ENCODE measurements around the gene DNAJB8.

GRCh38 chr3:128462341-128462910 is 4.3 kb downstream of the DNAJB8 start:
- TF ChIP-seq, protein P1, sequence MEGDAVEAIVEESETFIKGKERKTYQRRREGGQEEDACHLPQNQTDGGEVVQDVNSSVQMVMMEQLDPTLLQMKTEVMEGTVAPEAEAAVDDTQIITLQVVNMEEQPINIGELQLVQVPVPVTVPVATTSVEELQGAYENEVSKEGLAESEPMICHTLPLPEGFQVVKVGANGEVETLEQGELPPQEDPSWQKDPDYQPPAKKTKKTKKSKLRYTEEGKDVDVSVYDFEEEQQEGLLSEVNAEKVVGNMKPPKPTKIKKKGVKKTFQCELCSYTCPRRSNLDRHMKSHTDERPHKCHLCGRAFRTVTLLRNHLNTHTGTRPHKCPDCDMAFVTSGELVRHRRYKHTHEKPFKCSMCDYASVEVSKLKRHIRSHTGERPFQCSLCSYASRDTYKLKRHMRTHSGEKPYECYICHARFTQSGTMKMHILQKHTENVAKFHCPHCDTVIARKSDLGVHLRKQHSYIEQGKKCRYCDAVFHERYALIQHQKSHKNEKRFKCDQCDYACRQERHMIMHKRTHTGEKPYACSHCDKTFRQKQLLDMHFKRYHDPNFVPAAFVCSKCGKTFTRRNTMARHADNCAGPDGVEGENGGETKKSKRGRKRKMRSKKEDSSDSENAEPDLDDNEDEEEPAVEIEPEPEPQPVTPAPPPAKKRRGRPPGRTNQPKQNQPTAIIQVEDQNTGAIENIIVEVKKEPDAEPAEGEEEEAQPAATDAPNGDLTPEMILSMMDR (IDR thresholded peaks at IDR 0.05 in 2 of 3, conservative IDR thresholded peaks at IDR 0.05 in 1 of 3; ENCODE audit: insufficient read depth in 2 of 3, low read depth in 1 of 3, low read length in 3 of 3), result no peak
- TF ChIP-seq MAFG (tag; conservative IDR thresholded peaks at IDR 0.05) (no peak), ERF (CRISPR knock-in tag; IDR thresholded peaks at IDR 0.05) (no peak), DMBX1 (CRISPR knock-in tag; IDR thresholded peaks at IDR 0.05; ENCODE audit: borderline replicate concordance) (no peak)

Measured in K562 (cell line).